ENCODE measurements around the gene CADPS2. TPM values are rescaled to one million over a fixed set of nuclear protein-coding genes. Genes with fewer than 3 reads are reported as not detected.

CADPS2 gene
- total RNA-seq, 6 donors from 2014 or later = 33.3 to 74.7 (median 45.7) TPM

GRCh38 chr7:122864838-122865237 lies 21.4 kb downstream of the CADPS2 start:
- Histone ChIP-seq H3K27me3 (no peaks in the 10 kb centered on the region), H3K9me3 (peaks cover 6 to 13% (median 8%) of the 10 kb centered on the region in 4 donors), H3K36me3 (no peaks in the 10 kb centered on the region), H3K4me1 (peaks cover 0 to 16% (median 7%) of the 10 kb centered on the region in 4 donors), H3K4me3 (no peak overlapping the region), H3K27ac (no peak overlapping the region)
- ATAC-seq (ENCODE audit: low FRiP score in 2 of 2) (no peak), DNase-seq (no peak)
- 83 to 88% methylated on average over 3 of the region's 3 CpGs for WGBS, 2 donors
- TF ChIP-seq, protein P1, sequence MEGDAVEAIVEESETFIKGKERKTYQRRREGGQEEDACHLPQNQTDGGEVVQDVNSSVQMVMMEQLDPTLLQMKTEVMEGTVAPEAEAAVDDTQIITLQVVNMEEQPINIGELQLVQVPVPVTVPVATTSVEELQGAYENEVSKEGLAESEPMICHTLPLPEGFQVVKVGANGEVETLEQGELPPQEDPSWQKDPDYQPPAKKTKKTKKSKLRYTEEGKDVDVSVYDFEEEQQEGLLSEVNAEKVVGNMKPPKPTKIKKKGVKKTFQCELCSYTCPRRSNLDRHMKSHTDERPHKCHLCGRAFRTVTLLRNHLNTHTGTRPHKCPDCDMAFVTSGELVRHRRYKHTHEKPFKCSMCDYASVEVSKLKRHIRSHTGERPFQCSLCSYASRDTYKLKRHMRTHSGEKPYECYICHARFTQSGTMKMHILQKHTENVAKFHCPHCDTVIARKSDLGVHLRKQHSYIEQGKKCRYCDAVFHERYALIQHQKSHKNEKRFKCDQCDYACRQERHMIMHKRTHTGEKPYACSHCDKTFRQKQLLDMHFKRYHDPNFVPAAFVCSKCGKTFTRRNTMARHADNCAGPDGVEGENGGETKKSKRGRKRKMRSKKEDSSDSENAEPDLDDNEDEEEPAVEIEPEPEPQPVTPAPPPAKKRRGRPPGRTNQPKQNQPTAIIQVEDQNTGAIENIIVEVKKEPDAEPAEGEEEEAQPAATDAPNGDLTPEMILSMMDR (IDR thresholded peaks at IDR 0.05) = no peak
- TF ChIP-seq POLR2A (IDR thresholded peaks at IDR 0.05) = no peak
- TF ChIP-seq EP300 (IDR thresholded peaks at IDR 0.05) = no peak
- no peak for TF ChIP-seq POLR2AphosphoS5 (IDR thresholded peaks at IDR 0.05)

- TF ChIP-seq EP300 (IDR thresholded peaks at IDR 0.05) (no peak), POLR2A (IDR thresholded peaks at IDR 0.05) (no peak), POLR2AphosphoS5 (IDR thresholded peaks at IDR 0.05) (no peak)
- TF ChIP-seq, protein P1 (IDR thresholded peaks at IDR 0.05) = no peak
- 94 to 96% methylated on average over 2 of the region's 2 CpGs for WGBS, 2 donors
These were observed 22.2 kb downstream of the CADPS2 start for GRCh38 chr7:122864016-122864415.

DNA sequence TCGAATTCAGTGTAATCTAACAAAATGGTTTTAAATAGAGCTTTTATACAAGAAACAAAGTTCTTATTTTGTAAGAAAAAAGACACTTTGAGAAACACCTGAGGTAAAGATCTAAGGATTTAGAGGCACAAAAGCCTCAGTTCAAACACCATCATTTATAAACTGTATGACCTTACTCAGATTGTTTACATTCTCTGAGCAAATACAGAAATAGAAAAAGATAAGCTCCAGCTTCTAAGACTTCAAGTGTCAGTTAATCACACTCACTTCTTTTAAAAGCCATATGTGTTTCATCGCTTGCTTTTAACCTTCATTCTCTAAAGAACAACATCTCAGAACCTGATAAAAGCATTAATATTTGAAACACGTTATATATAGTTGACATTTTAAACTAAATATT lies 27.9 kb downstream of the CADPS2 start:
- H3K4me3 ChIP-seq = no peak overlapping the region
- WGBS, 2 donors = 46 to 55% methylated on average over 3 of the region's 3 CpGs
- no peaks in the 10 kb centered on the region for H3K27me3 ChIP-seq
- peaks cover 0 to 4% (median 0%) of the 10 kb centered on the region in 4 donors for H3K36me3 ChIP-seq
- TF ChIP-seq, protein P1 (IDR thresholded peaks at IDR 0.05) = no peak
- TF ChIP-seq EP300 (IDR thresholded peaks at IDR 0.05) (no peak), POLR2A (IDR thresholded peaks at IDR 0.05) (no peak)
- DNase-seq = no peak
- ATAC-seq (ENCODE audit: low FRiP score in 2 of 2) = no peak
- no peak overlapping the region for H3K27ac ChIP-seq
- H3K4me1 ChIP-seq = no peaks in the 10 kb centered on the region
- no peaks in the 10 kb centered on the region for H3K9me3 ChIP-seq

More at GRCh38 chr7:122864016-122864415, 22.2 kb downstream of the CADPS2 start:
- Histone ChIP-seq H3K4me1 (peaks cover 0 to 16% (median 7%) of the 10 kb centered on the region in 4 donors), H3K27ac (no peak overlapping the region), H3K4me3 (no peak overlapping the region), H3K9me3 (peaks cover 0 to 5% (median 1%) of the 10 kb centered on the region in 4 donors), H3K36me3 (no peaks in the 10 kb centered on the region), H3K27me3 (no peaks in the 10 kb centered on the region)
- DNase-seq (no peak), ATAC-seq (ENCODE audit: low FRiP score in 2 of 2) (no peak)

GRCh38 chr7:122850528-122850927 lies 35.7 kb downstream of the CADPS2 start:
- Histone ChIP-seq H3K4me3 (no peak overlapping the region), H3K9me3 (no peaks in the 10 kb centered on the region), H3K4me1 (peaks cover 6 to 21% (median 10%) of the 10 kb centered on the region in 4 donors), H3K27me3 (no peaks in the 10 kb centered on the region), H3K36me3 (peaks cover 0 to 10% (median 0%) of the 10 kb centered on the region in 4 donors), H3K27ac (no peak overlapping the region)
- ATAC-seq (ENCODE audit: low FRiP score in 2 of 2) (no peak), DNase-seq (no peak)
- TF ChIP-seq, protein P1 (IDR thresholded peaks at IDR 0.05) = no peak
- TF ChIP-seq EP300 (IDR thresholded peaks at IDR 0.05) (no peak), POLR2AphosphoS5 (IDR thresholded peaks at IDR 0.05) (no peak), POLR2A (IDR thresholded peaks at IDR 0.05) (no peak)

DNA sequence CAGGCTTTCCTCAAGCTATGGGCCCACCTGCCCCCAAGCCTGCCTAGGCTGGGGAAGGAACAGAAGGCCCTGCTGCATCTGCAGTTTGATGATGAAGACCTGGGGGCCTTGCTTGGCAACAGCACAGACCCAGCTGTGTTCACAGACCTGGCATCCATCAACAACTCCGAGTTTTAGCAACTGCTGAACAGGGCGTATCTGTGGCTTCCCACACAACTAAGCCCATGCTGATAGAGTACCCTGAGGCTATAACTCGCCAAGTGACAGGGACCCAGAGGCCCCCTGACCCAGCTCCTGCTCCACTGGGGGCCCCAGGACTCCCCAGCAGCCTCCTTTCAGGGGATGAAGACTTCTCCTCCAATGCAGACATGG lies 36.3 kb downstream of the CADPS2 start:
- no peaks in the 10 kb centered on the region for H3K27me3 ChIP-seq
- peaks cover 0 to 10% (median 0%) of the 10 kb centered on the region in 4 donors for H3K36me3 ChIP-seq
- H3K9me3 ChIP-seq = no peaks in the 10 kb centered on the region
- no peak for TF ChIP-seq EP300 (IDR thresholded peaks at IDR 0.05)
- TF ChIP-seq POLR2AphosphoS5 (IDR thresholded peaks at IDR 0.05) = no peak
- TF ChIP-seq POLR2A (IDR thresholded peaks at IDR 0.05) = no peak
- TF ChIP-seq, protein P1 (IDR thresholded peaks at IDR 0.05) = no peak
- H3K4me1 ChIP-seq = peaks cover 6 to 25% (median 14%) of the 10 kb centered on the region in 4 donors
- DNase-seq (no peak), ATAC-seq (ENCODE audit: low FRiP score in 2 of 2) (no peak)
- H3K4me3 ChIP-seq = no peak overlapping the region
- WGBS, 2 donors = 84% methylated on average over 3 of the region's 3 CpGs; no CpG with 5 or more reads in 1 of the 2 donors
- H3K27ac ChIP-seq = peak overlapping the region in 1 of 4 donors; percentile 19
